HG02588 (cell line): ENCODE data around the gene SLC24A3.

ENCODE experiments used
- ATAC-seq: cut with Tn5 transposase; IDR thresholded peaks from one replicate; pipeline ENCODE4 v1.9.1; 2021; ENCODE audit warnings: mild to moderate bottlenecking, moderate library complexity; ENCODE audit not compliant: unreplicated experiment

Gene SLC24A3

DNA sequence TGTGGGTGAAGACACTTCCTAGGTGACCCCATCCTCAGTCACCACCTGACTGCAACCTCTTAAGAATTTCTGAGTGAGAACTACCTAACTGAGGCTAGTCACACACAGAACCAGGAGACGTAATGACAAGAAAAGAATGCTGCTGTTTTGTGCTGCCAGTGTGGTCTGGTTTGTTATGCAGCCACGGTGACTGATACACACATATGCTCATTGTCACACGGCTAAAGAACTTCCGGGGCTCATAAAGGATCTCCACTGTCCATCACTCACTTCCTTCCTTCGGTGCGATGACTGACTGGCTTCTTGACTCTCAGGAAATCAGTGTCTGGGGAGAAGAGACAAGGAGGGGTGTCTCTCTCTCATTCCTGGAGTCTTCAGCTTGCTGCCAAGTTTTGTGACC, 88.0 kb downstream of the SLC24A3 start:
- ATAC-seq = no peak

DNA sequence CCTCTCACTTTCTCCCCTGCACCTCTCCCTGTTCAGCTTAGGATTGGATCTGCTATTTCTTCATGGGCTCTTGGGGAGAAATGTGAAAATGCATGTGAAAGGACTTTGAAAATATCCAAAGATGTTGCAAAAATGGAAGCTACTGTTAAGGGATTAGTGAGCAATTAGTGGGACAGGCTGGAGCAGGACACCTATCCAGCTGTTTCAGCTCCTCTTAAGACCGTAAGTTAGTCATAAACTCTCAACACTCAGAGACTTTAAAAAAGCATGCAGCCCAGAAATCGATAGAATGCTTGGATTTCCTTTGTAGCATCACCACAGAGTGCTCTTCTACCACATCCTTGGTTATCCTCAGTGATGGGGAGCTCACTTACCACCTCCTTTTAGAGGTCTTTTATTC, 88.7 kb downstream of the SLC24A3 start:
- no peak for ATAC-seq

DNA sequence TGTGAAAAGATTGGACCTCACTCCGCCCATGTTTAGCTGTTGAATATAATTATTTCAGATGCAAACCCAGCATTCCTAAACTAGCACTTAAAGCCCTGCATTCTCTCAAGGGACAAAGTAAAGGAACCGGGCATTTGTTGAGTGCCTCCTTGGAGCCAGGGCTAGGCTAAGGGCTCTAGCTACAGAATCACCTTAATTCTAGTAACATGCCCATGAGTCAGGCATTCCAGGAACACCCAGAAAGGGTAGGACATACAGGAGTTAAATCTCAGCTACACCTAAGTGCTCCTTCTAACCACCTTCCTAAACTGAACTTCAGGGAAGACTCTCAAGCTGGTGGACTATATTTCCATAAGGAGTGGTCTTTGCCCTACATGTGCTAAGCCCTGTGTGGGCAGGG, 89.4 kb downstream of the SLC24A3 start:
- ATAC-seq = no peak

DNA sequence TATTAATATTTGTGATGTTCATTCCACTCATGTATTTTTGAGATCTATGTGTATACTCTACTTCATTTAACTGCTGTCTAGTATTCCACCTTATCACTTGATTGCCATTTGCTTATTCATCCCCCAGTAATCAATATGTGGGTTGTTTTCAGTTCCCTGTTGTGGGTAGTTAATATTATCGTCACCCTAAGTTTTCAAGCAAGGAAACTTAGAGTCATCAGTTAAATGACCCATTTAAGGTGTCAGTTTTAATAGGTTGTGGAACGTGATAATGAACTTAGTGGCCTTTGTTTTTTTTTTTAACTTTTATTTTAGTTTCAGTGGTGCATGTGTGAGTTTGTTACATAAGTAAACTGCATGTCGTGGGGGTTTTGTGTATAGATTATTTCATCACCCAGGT, 90.3 kb downstream of the SLC24A3 start:
- ATAC-seq = no peak

DNA sequence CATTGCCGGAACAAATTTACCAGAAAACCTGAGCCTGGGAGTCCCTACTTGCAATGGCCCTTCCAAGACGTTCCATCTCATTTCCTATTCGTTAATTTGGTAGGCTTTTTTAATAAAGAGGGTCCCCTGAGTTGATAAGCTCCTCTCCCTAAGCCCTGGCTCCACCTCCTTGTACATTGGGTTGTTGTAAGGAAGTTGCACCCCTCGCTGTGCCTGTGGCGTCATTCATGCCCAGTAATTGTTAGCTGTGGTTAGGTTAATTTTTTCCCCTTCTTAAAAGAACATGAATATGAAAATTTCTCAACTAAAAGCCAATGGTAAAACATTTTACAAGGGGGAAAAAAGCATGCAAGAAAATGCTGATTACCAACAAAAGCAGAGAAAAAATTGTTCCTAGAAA, 91.9 kb downstream of the SLC24A3 start:
- ATAC-seq = no peak

DNA sequence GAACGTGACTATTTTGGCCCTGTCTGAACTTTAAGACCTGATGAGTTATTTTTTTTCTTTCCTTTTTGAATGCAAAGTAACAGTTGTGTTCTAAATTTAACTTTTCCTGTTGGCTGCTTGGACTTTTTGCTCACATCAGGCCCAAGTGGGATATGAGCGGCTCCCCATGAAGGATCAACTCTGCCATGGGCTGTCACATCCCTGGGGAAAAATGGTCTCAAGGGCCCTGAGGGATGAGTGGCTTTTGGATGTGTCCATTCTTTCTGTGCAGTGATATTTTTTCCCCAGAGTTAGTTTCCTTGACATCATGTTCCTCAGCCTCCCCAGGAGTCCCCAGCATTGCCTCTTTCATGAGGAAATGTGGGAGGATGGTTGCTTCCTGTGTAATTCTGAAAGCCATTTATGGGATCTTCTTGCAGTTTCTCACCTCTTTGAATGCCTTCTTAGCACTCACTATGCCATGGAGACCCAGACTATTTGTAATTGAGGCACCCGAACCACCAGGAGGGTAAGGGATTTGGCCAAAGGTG, 92.5 kb downstream of the SLC24A3 start:
- ATAC-seq = no peak

DNA sequence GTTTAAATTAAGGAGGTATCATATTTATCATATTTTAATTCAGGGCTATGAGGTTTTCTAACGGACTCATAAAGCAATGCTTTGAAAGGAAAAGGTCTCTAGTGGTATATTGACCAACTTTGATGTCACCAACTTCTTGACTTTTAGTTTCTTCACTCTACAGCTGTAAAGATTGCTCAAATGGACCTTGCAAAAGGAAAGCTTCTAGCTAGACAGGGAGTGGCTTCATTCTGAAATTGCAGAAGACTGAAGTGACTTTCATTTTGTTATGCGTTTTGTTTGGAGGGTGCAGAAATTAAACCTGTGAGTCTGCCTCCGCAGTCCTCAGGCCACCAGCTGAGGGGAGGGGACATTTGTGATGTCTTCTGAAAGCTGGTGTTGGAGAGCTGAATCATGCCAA, 95.7 kb downstream of the SLC24A3 start:
- no peak for ATAC-seq

DNA sequence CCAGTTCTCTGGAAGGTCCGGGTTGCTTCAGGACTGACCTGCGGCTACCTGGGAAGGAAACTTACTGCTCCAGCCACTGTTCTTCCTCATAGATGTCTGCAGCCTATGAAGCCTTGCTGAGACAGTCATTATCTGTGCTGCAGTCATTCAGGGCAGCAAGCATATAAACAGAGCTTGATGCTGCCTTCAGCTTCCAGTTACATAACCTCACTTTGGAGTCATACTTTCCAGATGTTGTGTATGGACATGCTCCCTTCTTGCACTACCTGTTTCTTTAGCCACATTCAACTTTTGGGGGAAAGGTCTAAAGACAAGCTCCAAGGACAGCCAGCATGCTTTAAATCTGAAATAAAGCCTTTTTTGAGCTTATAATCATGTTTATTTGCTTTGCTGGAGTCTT, 98.1 kb downstream of the SLC24A3 start:
- no peak for ATAC-seq

DNA sequence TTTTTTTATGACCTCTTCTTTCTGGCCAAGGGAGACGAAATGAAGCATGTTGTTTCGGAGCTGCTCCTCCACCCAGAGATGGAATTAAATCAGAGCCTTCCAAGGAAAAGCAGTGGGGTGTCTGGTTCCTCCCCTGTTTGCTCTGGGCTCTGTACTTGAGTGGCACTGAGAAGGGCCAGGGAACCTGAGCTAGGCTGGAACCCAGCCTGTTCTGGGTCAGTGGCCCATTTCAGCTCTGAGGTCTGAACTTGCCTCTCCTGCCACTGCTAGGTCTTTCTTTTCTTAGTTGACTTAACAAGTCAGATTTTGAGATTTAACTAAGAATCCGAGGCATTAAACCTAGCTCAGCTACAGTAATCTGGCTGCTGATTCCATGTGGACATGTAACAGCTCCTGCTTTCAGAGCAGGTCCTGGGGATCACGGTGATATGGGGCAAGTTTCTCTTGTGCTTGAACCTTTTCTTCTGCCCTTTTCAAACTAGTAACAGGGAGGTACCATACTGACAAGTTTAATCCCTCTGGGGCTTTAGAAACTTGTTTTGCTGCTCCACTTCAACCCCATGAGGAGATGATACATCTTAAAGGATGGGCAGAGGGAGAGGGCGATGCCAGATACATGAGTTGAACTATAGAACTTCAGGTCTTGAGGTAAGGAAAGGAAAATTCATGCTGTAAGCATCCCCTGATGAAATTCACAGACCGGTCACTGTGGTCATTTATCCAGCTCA, 101.1 kb downstream of the SLC24A3 start:
- no peak for ATAC-seq

DNA sequence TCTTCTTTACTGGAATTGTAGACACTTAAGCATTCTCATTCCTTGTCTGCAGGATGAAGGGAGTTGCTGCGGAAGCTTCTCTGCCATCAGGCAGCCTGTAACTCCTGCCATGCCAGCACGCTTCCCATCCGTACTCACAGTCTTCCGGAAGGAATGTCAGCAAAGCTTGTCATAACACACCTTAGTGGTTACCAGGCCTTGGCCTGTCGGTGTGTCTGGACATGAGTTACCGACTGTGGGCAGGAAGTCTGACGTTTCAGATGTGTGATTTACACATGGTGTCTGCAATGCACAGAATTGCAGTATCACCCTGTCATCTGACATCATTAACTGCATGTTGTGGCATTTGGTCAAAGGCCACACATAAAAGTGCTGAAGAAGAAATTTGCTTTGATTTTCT, 102.2 kb downstream of the SLC24A3 start:
- no peak for ATAC-seq

DNA sequence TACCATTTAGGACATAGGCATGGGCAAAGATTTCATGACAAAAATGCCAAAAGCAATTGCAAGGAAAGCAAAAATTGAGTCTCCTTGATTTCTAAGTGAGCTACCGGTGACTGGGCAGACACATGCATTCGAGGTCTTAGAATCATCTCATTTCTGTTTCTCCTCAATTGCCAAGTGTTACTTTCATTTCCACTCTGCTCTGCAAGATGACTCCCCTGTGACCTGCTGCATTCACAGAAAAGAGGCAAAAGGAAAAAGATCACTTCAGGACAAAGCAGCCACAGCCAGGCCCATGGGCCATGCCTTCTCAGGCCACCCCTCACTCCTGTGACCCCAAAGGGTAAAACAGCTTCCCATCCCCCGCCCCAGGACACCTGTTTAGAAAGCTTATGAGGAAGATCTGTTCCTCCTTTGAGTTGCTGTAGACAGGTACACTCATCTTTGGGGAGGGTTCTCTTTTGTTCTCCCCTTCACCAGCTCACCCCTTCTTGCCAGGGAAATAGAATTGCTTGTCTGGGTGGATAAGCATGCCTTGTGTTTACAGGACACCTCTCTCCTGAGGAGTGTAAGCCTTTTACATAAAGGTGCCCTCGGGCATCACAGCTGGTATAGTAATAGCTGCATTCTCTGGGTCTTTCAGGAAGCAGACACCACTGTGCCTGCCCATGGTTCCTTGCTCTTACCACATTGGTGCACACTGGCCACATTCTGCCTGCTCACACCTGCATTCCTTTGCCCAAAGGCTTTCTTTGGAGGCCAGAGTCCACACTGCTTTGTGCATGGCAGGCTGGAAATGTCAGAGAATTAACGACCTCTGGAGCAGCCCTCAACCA, 105.0 kb downstream of the SLC24A3 start:
- no peak for ATAC-seq

DNA sequence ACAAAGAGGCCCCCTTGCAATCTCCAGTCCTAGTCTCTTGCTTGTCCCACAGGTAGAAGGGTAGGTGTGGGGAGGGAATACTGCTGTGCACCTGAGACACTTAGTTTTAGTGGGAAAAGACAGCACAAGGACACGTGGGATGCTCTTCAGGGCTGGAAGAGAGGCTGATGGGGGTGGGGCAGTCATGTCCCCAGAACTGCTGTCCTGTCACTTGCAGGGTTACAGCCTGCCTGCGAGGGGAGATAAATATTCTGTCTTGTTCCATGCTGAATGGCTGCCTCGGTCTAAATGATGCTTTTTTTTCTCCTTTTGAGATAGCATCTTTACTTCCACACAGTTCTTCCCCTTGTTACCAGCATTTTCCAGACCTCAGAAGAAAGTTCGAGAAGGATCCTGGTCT, 106.2 kb downstream of the SLC24A3 start:
- no peak for ATAC-seq

DNA sequence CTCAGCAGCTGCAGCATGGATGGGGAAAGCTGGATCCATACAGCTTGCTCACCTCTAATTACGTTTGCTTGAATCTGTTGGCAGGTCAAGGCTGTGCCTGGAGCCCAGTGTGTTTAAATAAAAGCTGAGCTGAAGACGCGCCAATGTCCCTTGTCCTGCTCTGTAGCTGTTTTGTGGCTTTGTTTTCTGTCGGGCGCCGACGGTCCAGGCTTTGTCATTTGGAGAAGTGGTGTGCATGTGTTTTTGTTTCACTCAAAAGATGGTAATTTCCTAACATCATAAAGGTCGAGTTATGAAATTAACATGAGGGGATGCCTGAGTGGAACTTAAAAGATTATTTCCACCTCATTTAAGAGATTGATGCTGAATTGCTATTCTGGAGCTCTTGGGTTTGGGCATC, 107.6 kb downstream of the SLC24A3 start:
- ATAC-seq = no peak

DNA sequence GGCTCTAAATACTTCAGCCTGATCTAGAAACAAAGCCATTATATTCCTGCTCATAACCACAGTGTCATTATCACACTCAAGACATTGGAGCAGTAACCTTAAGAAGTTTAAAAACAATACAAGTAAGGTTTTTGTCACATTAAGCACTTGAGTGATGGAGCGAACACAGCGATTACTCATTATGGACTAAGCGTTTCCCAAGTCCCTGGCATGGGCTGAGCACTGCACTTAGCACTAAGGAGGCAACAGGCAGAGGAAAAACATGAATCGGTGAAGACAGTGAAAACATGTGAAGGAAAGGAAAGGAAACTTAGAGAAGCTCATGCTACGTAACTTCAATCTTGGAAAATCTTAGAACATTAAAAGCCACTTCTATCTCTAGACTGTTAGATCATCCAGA, 108.7 kb downstream of the SLC24A3 start:
- no peak for ATAC-seq

DNA sequence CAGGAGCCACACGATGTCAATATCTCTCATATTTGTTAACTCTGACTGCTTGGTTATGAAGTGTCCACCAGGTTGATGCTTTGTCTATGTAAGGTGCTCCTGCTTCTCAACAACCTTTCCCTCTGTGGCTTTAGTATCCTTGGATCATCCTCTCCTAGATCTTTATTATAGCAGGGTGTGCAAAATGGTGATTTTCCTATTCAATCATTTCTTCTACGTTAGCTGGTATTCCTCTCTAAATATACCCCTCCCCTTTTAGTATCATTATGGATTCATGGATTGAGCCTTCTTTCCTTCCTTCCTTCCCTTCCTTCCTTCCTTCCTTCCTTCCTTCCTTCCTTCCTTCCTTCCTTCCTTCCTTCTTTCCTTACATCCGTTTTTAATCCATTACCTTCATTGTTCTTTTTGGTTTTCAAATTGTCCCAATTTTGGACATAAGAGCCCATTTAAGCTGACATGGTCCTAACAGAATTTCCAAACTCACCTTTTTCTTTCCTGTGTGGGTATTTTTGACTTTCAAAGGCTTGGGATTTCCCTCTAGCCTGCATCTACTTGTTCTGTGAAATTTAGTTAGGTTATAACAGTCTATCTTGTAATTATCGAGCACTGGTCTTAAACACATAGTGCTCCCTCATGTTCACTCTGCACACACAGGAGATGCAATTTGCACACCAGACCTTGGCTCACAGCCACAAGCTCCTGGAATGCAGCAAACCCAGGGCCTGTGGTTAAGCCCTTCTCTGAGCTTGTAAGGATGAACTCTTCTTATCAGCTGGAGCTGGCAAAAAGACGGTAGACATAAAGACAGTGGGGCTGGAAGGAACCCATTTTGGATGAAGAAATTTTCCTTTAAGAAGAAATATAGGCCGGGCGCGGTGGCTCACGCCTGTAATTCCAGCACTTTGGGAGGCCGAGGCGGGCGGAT, 109.9 kb downstream of the SLC24A3 start:
- ATAC-seq = no peak

DNA sequence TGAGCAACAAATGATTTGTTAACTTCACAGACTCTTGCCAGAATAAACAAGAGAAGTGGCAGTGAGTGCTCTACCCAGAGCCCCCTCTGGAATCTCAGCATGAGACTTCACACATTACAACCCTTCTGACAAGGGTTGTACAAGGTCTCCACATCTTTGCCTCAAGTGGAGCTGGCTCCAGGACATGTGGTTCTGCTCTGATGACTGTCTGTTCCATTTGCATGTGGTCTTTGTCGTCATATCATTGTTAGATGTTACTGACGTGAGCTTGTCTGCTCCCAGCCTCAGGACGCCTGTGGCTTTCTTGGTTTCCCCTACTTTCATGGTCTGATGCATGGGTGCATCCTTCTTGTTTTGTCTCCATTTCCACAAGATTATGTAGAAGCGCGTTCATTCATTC, 115.0 kb downstream of the SLC24A3 start:
- no peak for ATAC-seq

DNA sequence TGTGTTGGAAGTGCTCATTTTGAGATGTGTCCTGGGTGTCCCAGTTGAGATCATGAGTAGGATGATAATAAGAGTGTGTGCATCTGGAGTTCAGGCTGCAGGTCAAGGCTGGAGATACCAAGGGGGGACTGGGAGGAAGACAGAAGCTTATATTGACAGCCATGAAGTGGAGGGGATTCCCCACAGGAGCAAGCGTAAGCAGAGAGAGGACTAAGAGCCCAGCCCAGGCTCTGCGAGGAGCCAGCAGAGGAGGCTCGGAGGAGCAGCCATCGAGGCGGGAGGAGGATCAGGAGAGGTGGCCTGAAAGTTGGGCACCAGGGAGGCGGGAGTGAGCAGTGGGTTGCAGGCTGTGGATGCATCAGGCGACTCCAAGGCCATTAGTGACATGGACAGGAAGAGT, 116.2 kb downstream of the SLC24A3 start:
- ATAC-seq = no peak

DNA sequence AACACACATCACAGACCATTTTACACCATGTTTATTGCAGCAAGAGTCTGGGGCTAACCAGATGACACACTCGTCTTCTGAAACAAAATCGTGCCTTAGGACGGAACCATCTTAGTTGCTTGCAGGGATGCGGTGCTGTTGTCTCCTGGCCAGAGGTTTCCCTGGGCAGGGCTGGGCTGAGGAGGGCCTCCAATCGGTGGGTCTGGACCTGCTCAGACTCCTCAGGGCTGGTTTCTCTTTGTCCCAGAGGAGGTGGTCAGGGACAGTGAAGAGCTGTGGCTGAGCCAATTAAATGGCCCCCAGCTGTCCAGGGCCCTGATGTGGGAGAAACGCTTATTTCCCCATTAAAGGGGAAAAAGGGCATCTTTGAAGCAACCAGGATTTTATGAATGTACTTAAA, 117.6 kb downstream of the SLC24A3 start:
- ATAC-seq = no peak

DNA sequence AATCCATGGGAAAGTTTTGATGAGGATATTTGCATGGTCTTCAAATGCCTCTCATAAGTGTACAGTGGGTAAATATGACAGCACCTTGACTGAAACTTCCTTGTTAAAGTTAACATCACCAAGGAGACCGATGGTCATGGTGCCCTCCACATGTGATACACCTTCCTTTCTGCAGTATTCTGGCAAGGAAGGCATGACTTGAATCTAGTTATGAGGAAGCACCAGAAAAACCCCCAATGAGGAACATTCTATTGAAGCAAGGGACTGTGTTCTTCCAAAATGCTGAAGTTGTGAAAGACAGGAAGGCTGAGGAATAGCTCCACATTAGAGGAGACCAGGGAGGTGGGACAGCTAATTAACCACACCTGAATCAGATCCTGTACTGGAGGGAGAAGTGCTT, 118.3 kb downstream of the SLC24A3 start:
- ATAC-seq = no peak

DNA sequence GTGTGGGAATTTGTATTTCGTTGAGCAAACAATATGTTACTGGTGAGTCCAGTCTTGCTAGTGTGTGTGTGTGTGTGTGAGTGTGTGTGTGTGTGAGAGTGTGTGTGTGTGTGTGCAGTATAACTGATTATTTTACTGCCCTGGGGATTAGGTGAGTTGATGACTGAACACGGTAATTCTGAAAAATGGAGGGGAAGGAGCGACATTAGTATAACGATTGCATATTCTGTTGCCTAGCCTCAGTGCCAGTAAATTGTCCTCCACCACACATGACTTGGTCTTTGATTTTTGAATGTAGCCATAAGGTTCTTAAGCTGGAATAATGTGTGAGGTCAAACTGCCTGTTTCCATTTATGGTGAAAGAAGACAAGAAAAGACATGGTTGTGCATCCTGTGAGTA, 121.1 kb downstream of the SLC24A3 start:
- no peak for ATAC-seq

DNA sequence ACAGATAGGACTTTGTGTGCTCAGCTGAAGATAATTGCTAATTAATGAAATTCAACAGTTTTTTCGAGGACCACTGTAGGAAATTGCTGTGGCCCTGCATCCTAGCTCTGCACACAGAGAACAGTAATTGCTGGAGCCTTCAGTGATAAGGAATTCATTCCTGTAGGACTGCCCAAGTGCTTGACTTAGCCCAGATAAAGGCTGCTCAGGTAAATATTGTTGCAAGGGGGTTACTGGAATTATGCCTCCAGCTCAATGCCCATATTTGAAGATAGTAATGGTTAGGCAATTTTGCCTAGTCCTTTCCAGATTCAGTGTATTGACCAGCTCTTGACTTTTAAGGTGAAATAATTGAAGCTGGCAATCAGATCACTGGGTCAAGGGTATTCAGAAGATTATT, 122.9 kb downstream of the SLC24A3 start:
- no peak for ATAC-seq
